K562 (cell line): Measurements from ENCODE around the gene HCN1.

Source experiments
- KLF13 ChIP-seq: fragments of 450-650 bp; IDR thresholded peaks from 2 replicates; pipeline ENCODE4 v1.6.1; 2016; ENCODE audit warnings: missing genetic modification characterization, low read depth, mild to moderate bottlenecking, missing compliant biosample characterization, moderate library complexity, borderline replicate concordance
- PRDM10 ChIP-seq: fragments of 450-650 bp; IDR thresholded peaks from 2 replicates; pipeline ENCODE4 v1.6.1; 2018; ENCODE audit not compliant: partially characterized antibody
- ZNF398 ChIP-seq: fragments of 250-450 bp; sonication (Bioruptor Pico); IDR thresholded peaks from 2 replicates; pipeline ENCODE4 v1.8.0; 2021; ENCODE audit warnings: moderate library complexity, mild to moderate bottlenecking, inconsistent platforms

GRCh38 chr5:45622365-45622764, 73.8 kb downstream of the HCN1 start:
- TF ChIP-seq ZNF398: no peak
- TF ChIP-seq PRDM10: no peak
- TF ChIP-seq KLF13 (tag): no peak
